HEK293 (cell line): ENCODE data around the gene RNF113A.

Source experiments
- EGR2 ChIP-seq: fragments of 450-650 bp; formaldehyde crosslinking; IDR thresholded peaks from 2 replicates; pipeline ENCODE4 v1.5.1; 2016; ENCODE audit warnings: low read depth, missing biosample characterization, missing genetic modification characterization
- KLF7 ChIP-seq: fragments of 450-650 bp; formaldehyde crosslinking; IDR thresholded peaks from 2 replicates; pipeline ENCODE4 v1.5.1; 2016; ENCODE audit warnings: missing biosample characterization, missing genetic modification characterization, borderline replicate concordance
- KLF8 ChIP-seq: fragments of 450-650 bp; formaldehyde crosslinking; IDR thresholded peaks from 2 replicates; pipeline ENCODE4 v1.5.1; 2016; ENCODE audit warnings: missing biosample characterization, missing genetic modification characterization
- KLF9 ChIP-seq: fragments of 450-650 bp; formaldehyde crosslinking; IDR thresholded peaks from 2 replicates; pipeline ENCODE4 v1.5.1; 2016; ENCODE audit warnings: missing biosample characterization, missing genetic modification characterization, low read depth
- PRDM1 ChIP-seq: fragments of 450-650 bp; formaldehyde crosslinking; IDR thresholded peaks from 2 replicates; pipeline ENCODE4; 2016; ENCODE audit warnings: missing biosample characterization, missing genetic modification characterization
- RBAK ChIP-seq: fragments of 450-650 bp; formaldehyde crosslinking; IDR thresholded peaks from 2 replicates; pipeline ENCODE4 v1.5.1; 2016; ENCODE audit warnings: missing biosample characterization, missing genetic modification characterization
- SETDB1 ChIP-seq: IDR thresholded peaks from one replicate; pipeline ENCODE4 v1.6.1; 2017; ENCODE audit warnings: mild to moderate bottlenecking, low read length, moderate library complexity, mixed read lengths; ENCODE audit not compliant: insufficient read length
- ZBTB7A ChIP-seq: fragments of 450-650 bp; formaldehyde crosslinking; IDR thresholded peaks from 2 replicates; pipeline ENCODE4 v1.5.1; 2016; ENCODE audit warnings: low read depth, missing biosample characterization, missing genetic modification characterization
- ZFP69B ChIP-seq: fragments of 450-650 bp; formaldehyde crosslinking; IDR thresholded peaks from 2 replicates; pipeline ENCODE4 v1.5.1; 2016; ENCODE audit warnings: missing biosample characterization, missing genetic modification characterization
- ZNF114 ChIP-seq: fragments of 450-650 bp; formaldehyde crosslinking; IDR thresholded peaks from 2 replicates; pipeline ENCODE4 v1.5.0; 2017; ENCODE audit warnings: missing biosample characterization, missing genetic modification characterization
- ZNF132 ChIP-seq: fragments of 450-650 bp; formaldehyde crosslinking; IDR thresholded peaks from 2 replicates; pipeline ENCODE4 v1.5.1; 2017; ENCODE audit warnings: missing biosample characterization, missing genetic modification characterization, borderline replicate concordance
- ZNF133 ChIP-seq: fragments of 450-650 bp; formaldehyde crosslinking; IDR thresholded peaks from 2 replicates; pipeline ENCODE4 v1.5.1; 2016; ENCODE audit warnings: missing biosample characterization, missing genetic modification characterization
- ZNF146 ChIP-seq: fragments of 450-650 bp; formaldehyde crosslinking; IDR thresholded peaks from 2 replicates; pipeline ENCODE4 v1.5.1; 2016; ENCODE audit warnings: missing biosample characterization, missing genetic modification characterization
- ZNF174 ChIP-seq: fragments of 450-650 bp; formaldehyde crosslinking; IDR thresholded peaks from 2 replicates; pipeline ENCODE4 v1.5.0; 2017; ENCODE audit warnings: missing biosample characterization, mild to moderate bottlenecking, missing genetic modification characterization
- ZNF175 ChIP-seq: fragments of 450-650 bp; formaldehyde crosslinking; IDR thresholded peaks from 2 replicates; pipeline ENCODE4 v1.5.1; 2016; ENCODE audit warnings: missing biosample characterization, missing genetic modification characterization
- ZNF214 ChIP-seq: fragments of 450-650 bp; formaldehyde crosslinking; IDR thresholded peaks from 2 replicates; pipeline ENCODE4 v1.5.1; 2017; ENCODE audit warnings: missing biosample characterization, mild to moderate bottlenecking, missing genetic modification characterization, borderline replicate concordance
- ZNF544 ChIP-seq: fragments of 450-650 bp; formaldehyde crosslinking; IDR thresholded peaks from 2 replicates; pipeline ENCODE4 v1.5.0; 2017; ENCODE audit warnings: missing biosample characterization, missing genetic modification characterization
- ZNF548 ChIP-seq: fragments of 450-650 bp; formaldehyde crosslinking; IDR thresholded peaks from 2 replicates; pipeline ENCODE4 v1.5.1; 2016; ENCODE audit warnings: missing biosample characterization, missing genetic modification characterization
- ZNF654 ChIP-seq: fragments of 450-650 bp; formaldehyde crosslinking; IDR thresholded peaks from 2 replicates; pipeline ENCODE4 v1.5.1; 2016; ENCODE audit warnings: low read depth, missing biosample characterization, missing genetic modification characterization
- ZSCAN23 ChIP-seq: fragments of 450-650 bp; formaldehyde crosslinking; IDR thresholded peaks from 2 replicates; pipeline ENCODE4 v1.5.1; 2016; ENCODE audit warnings: missing biosample characterization, missing genetic modification characterization
- TF ChIP-seq, protein P1 (sequence below): fragments of 450-650 bp; formaldehyde crosslinking; IDR thresholded peaks from 2 replicates; pipeline ENCODE4 v1.5.0; 2017; ENCODE audit warnings: missing biosample characterization, missing genetic modification characterization, borderline replicate concordance
- TF ChIP-seq, protein P2 (sequence below): fragments of 450-650 bp; formaldehyde crosslinking; IDR thresholded peaks from 2 replicates; pipeline ENCODE4 v1.5.1; 2017; ENCODE audit warnings: missing biosample characterization, missing genetic modification characterization
- TF ChIP-seq, protein P3 (sequence below): fragments of 450-650 bp; formaldehyde crosslinking; IDR thresholded peaks from 2 replicates; pipeline ENCODE4 v1.5.1; 2016; ENCODE audit warnings: missing biosample characterization, missing genetic modification characterization, low read depth
- TF ChIP-seq, protein P4 (sequence below): fragments of 450-650 bp; formaldehyde crosslinking; IDR thresholded peaks from 2 replicates; pipeline ENCODE4 v1.5.1; 2016; ENCODE audit warnings: missing biosample characterization, missing genetic modification characterization
- TF ChIP-seq, protein P5 (sequence below): fragments of 450-650 bp; formaldehyde crosslinking; IDR thresholded peaks from 2 replicates; pipeline ENCODE4 v1.5.1; 2017; ENCODE audit warnings: missing biosample characterization, mild to moderate bottlenecking, missing genetic modification characterization, moderate library complexity

RNF113A gene

DNA sequence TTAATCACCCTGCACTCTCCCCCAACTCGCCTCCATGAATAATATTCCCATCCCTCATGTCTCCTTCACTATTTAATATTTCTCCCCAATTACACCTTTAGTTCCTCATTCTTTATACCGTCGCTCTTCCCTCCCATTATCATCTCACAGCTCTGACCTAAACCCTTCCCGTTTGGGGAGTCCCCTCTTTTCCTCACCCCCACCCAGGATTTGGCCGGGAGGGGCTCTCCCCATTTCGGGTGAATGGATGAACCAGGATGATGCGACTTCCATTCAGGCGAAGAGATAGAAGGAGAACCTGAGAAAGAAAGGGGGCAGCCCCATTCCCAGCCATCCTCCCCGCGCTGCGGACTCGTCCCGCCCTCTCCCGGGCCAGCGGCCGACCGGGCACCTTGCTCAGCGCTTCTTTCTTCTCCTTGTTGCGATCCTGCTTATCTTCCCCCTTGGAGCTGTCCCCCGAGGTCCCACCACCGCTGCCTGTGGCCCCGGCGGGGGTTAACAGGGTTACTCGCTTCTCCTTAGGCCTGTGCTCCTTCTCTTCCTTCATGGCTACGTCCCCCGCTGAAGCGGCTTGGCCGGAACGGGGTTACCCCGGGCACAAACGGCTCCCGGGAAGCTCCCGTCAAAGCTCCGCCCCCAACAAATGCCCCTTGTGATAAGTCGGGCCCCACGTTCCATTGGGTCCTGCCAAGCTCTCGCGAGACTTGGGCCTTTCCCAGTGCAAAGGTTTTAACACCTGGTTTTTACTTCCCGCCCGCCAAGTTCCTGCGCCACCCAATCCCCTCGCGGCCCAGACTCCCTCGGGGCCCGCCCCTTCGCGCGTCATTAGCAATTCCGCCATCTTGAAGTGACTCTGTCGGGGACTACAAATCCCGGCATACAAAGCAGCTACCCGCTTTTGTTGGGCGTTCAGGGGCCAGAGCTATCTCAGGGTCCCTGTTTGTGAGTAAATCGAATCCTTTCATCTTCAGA, 18.9 kb downstream of the RNF113A start, which contains the start of gene UPF3B (continued):
- TF ChIP-seq ZNF544 (tag by site-specific recombination) = no peak
- no peak for TF ChIP-seq ZNF133 (tag by site-specific recombination)
- TF ChIP-seq PRDM1 (tag by site-specific recombination) = no peak
- 0 out of 2 replicates have a peak, but pooled peaks have one; percentile 16 for TF ChIP-seq ZSCAN23 (tag by site-specific recombination)
- TF ChIP-seq ZNF114 (tag by site-specific recombination) = no peak
- TF ChIP-seq, protein P1, sequence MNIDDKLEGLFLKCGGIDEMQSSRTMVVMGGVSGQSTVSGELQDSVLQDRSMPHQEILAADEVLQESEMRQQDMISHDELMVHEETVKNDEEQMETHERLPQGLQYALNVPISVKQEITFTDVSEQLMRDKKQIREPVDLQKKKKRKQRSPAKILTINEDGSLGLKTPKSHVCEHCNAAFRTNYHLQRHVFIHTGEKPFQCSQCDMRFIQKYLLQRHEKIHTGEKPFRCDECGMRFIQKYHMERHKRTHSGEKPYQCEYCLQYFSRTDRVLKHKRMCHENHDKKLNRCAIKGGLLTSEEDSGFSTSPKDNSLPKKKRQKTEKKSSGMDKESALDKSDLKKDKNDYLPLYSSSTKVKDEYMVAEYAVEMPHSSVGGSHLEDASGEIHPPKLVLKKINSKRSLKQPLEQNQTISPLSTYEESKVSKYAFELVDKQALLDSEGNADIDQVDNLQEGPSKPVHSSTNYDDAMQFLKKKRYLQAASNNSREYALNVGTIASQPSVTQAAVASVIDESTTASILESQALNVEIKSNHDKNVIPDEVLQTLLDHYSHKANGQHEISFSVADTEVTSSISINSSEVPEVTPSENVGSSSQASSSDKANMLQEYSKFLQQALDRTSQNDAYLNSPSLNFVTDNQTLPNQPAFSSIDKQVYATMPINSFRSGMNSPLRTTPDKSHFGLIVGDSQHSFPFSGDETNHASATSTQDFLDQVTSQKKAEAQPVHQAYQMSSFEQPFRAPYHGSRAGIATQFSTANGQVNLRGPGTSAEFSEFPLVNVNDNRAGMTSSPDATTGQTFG (tag by site-specific recombination) = no peak
- TF ChIP-seq KLF8 (tag by site-specific recombination) = peak; percentile 29; the same call in 1 of the 2 replicates
- no peak for TF ChIP-seq KLF7
- no peak for TF ChIP-seq ZBTB7A (tag by site-specific recombination)
- TF ChIP-seq, protein P2, sequence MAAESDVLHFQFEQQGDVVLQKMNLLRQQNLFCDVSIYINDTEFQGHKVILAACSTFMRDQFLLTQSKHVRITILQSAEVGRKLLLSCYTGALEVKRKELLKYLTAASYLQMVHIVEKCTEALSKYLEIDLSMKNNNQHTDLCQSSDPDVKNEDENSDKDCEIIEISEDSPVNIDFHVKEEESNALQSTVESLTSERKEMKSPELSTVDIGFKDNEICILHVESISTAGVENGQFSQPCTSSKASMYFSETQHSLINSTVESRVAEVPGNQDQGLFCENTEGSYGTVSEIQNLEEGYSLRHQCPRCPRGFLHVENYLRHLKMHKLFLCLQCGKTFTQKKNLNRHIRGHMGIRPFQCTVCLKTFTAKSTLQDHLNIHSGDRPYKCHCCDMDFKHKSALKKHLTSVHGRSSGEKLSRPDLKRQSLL = no peak
- TF ChIP-seq ZNF146 (tag by site-specific recombination) = no peak
- TF ChIP-seq ZNF175 (tag by site-specific recombination) = no peak
- peak; percentile 82 for TF ChIP-seq ZFP69B
- no peak for TF ChIP-seq EGR2
- TF ChIP-seq ZNF132 (tag by site-specific recombination) = no peak
- TF ChIP-seq, protein P3, sequence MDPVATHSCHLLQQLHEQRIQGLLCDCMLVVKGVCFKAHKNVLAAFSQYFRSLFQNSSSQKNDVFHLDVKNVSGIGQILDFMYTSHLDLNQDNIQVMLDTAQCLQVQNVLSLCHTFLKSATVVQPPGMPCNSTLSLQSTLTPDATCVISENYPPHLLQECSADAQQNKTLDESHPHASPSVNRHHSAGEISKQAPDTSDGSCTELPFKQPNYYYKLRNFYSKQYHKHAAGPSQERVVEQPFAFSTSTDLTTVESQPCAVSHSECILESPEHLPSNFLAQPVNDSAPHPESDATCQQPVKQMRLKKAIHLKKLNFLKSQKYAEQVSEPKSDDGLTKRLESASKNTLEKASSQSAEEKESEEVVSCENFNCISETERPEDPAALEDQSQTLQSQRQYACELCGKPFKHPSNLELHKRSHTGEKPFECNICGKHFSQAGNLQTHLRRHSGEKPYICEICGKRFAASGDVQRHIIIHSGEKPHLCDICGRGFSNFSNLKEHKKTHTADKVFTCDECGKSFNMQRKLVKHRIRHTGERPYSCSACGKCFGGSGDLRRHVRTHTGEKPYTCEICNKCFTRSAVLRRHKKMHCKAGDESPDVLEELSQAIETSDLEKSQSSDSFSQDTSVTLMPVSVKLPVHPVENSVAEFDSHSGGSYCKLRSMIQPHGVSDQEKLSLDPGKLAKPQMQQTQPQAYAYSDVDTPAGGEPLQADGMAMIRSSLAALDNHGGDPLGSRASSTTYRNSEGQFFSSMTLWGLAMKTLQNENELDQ (tag by site-specific recombination) = no peak
- TF ChIP-seq RBAK (tag by site-specific recombination) = no peak
- TF ChIP-seq SETDB1 = no peak
- TF ChIP-seq, protein P4, sequence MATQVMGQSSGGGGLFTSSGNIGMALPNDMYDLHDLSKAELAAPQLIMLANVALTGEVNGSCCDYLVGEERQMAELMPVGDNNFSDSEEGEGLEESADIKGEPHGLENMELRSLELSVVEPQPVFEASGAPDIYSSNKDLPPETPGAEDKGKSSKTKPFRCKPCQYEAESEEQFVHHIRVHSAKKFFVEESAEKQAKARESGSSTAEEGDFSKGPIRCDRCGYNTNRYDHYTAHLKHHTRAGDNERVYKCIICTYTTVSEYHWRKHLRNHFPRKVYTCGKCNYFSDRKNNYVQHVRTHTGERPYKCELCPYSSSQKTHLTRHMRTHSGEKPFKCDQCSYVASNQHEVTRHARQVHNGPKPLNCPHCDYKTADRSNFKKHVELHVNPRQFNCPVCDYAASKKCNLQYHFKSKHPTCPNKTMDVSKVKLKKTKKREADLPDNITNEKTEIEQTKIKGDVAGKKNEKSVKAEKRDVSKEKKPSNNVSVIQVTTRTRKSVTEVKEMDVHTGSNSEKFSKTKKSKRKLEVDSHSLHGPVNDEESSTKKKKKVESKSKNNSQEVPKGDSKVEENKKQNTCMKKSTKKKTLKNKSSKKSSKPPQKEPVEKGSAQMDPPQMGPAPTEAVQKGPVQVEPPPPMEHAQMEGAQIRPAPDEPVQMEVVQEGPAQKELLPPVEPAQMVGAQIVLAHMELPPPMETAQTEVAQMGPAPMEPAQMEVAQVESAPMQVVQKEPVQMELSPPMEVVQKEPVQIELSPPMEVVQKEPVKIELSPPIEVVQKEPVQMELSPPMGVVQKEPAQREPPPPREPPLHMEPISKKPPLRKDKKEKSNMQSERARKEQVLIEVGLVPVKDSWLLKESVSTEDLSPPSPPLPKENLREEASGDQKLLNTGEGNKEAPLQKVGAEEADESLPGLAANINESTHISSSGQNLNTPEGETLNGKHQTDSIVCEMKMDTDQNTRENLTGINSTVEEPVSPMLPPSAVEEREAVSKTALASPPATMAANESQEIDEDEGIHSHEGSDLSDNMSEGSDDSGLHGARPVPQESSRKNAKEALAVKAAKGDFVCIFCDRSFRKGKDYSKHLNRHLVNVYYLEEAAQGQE (tag by site-specific recombination) = peak; percentile 23; the same call in 1 of the 2 replicates
- no peak for TF ChIP-seq ZNF548 (tag by site-specific recombination)
- TF ChIP-seq, protein P5, sequence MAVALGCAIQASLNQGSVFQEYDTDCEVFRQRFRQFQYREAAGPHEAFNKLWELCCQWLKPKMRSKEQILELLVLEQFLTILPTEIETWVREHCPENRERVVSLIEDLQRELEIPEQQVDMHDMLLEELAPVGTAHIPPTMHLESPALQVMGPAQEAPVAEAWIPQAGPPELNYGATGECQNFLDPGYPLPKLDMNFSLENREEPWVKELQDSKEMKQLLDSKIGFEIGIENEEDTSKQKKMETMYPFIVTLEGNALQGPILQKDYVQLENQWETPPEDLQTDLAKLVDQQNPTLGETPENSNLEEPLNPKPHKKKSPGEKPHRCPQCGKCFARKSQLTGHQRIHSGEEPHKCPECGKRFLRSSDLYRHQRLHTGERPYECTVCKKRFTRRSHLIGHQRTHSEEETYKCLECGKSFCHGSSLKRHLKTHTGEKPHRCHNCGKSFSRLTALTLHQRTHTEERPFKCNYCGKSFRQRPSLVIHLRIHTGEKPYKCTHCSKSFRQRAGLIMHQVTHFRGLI (tag by site-specific recombination) = peak; percentile 91
- TF ChIP-seq ZNF174 (tag by site-specific recombination) = no peak
- no peak for TF ChIP-seq ZNF214 (tag by site-specific recombination)
- no peak for TF ChIP-seq ZNF654 (tag by site-specific recombination)
- TF ChIP-seq KLF9 (tag by site-specific recombination) = peak; percentile 52; the same call in 1 of the 2 replicates
